ENCODE data around the gene CYP3A7.

GRCh38 chr7:99782012-99782953, 47.3 kb upstream of the CYP3A7 start:
- TF ChIP-seq, protein P1, sequence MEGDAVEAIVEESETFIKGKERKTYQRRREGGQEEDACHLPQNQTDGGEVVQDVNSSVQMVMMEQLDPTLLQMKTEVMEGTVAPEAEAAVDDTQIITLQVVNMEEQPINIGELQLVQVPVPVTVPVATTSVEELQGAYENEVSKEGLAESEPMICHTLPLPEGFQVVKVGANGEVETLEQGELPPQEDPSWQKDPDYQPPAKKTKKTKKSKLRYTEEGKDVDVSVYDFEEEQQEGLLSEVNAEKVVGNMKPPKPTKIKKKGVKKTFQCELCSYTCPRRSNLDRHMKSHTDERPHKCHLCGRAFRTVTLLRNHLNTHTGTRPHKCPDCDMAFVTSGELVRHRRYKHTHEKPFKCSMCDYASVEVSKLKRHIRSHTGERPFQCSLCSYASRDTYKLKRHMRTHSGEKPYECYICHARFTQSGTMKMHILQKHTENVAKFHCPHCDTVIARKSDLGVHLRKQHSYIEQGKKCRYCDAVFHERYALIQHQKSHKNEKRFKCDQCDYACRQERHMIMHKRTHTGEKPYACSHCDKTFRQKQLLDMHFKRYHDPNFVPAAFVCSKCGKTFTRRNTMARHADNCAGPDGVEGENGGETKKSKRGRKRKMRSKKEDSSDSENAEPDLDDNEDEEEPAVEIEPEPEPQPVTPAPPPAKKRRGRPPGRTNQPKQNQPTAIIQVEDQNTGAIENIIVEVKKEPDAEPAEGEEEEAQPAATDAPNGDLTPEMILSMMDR (conservative IDR thresholded peaks at IDR 0.05; ENCODE audit: low read length) = no peak
- TF ChIP-seq EZH2phosphoT487 (IDR thresholded peaks at IDR 0.05; ENCODE audit: borderline replicate concordance) = no peak
